Liver (tissue), 9 donors: Measurements from ENCODE around the gene GARIN5B. TPM values are rescaled to one million over a fixed set of nuclear protein-coding genes. Genes with fewer than 3 reads are reported as not detected.

ENCODE experiments used
- DNase-seq: peaks from one replicate; pipeline ENCODE4 v3.0.0-alpha.2; 2017; ENCODE audit warnings: low spot score
- H3K27ac ChIP-seq, 2 donors: one replicate each; pipeline ENCODE4 v1.7.0; 2013; ENCODE audit warnings: inconsistent platforms in 2 of 2, low read length in 2 of 2, control low read depth in 1 of 2, low read depth in 1 of 2, mild to moderate bottlenecking in 1 of 2
- H3K27me3 ChIP-seq, 4 donors: one replicate each; pipeline versions ENCODE4 v1.6.1 to v1.7.0; 2013; ENCODE audit warnings: low read length in 3 of 4, inconsistent platforms in 1 of 4, mild to moderate bottlenecking in 1 of 4, moderate library complexity in 1 of 4; ENCODE audit not compliant: control insufficient read depth in 4 of 4, insufficient read depth in 4 of 4
- H3K36me3 ChIP-seq, 4 donors: one replicate each; pipeline versions ENCODE4 v1.6.1 to v1.7.0; 2013; ENCODE audit warnings: low read length in 3 of 4, mild to moderate bottlenecking in 3 of 4, low read depth in 1 of 4, moderate library complexity in 1 of 4; ENCODE audit not compliant: control insufficient read depth in 4 of 4, insufficient read depth in 3 of 4
- H3K4me1 ChIP-seq, 4 donors: one replicate each; pipeline versions ENCODE4 v1.6.1 to v1.7.0; 2013; ENCODE audit warnings: low read length in 3 of 4, mild to moderate bottlenecking in 3 of 4, moderate library complexity in 1 of 4; ENCODE audit not compliant: control insufficient read depth in 4 of 4, insufficient read depth in 4 of 4
- H3K4me3 ChIP-seq, 3 donors: one replicate each; pipeline versions ENCODE4 v1.6.1 to v1.7.0; 2013; ENCODE audit warnings: low read length in 3 of 3, control low read depth in 1 of 3, low read depth in 1 of 3, mild to moderate bottlenecking in 1 of 3
- H3K9ac ChIP-seq, 2 donors: one replicate each; pipeline ENCODE4 v1.7.0; 2013; ENCODE audit warnings: low read length in 2 of 2, mild to moderate bottlenecking in 2 of 2, moderate library complexity in 2 of 2, control low read depth in 1 of 2, low read depth in 1 of 2
- H3K9me3 ChIP-seq, 4 donors: one replicate each; pipeline versions ENCODE4 v1.6.1 to v1.7.0; 2013; ENCODE audit warnings: low read length in 3 of 4; ENCODE audit not compliant: control insufficient read depth in 4 of 4
- EGR1 ChIP-seq, 2 donors: IDR thresholded peaks; 2 replicates each; pipeline ENCODE4 v1.6.1; 2016 to 2018; ENCODE audit warnings: antibody characterized with exemption in 2 of 2, low read depth in 2 of 2
- FOXA1 ChIP-seq: IDR thresholded peaks from 2 replicates; pipeline ENCODE4 v1.6.1; 2016; ENCODE audit warnings: antibody characterized with exemption
- FOXA2 ChIP-seq: IDR thresholded peaks from 2 replicates; pipeline ENCODE4 v1.6.1; 2016; ENCODE audit warnings: antibody characterized with exemption
- GABPA ChIP-seq, 2 donors: IDR thresholded peaks in 1 of 2; conservative IDR thresholded peaks in 1 of 2; 2 replicates each; pipeline ENCODE4 v1.6.1; 2016; ENCODE audit warnings: antibody characterized with exemption in 2 of 2, mild to moderate bottlenecking in 1 of 2, moderate library complexity in 1 of 2
- HNF4A ChIP-seq, 2 donors: conservative IDR thresholded peaks; 2 replicates each; pipeline ENCODE4 v1.6.1; 2016; ENCODE audit warnings: antibody characterized with exemption in 2 of 2, mild to moderate bottlenecking in 2 of 2
- HNF4G ChIP-seq: IDR thresholded peaks from 2 replicates; pipeline ENCODE4 v1.6.1; 2016; ENCODE audit warnings: antibody characterized with exemption
- JUND ChIP-seq, 2 donors: IDR thresholded peaks; 2 replicates each; pipeline ENCODE4 v1.6.1; 2016; ENCODE audit warnings: antibody characterized with exemption in 2 of 2
- NR2F2 ChIP-seq: IDR thresholded peaks from 2 replicates; pipeline ENCODE4 v1.6.1; 2016; ENCODE audit warnings: antibody characterized with exemption
- RAD21 ChIP-seq, 2 donors: IDR thresholded peaks; 2 replicates each; pipeline ENCODE4 v1.6.1; 2016; ENCODE audit warnings: antibody characterized with exemption in 2 of 2, mild to moderate bottlenecking in 2 of 2
- REST ChIP-seq: IDR thresholded peaks from 2 replicates; pipeline ENCODE4 v1.6.1; 2016; ENCODE audit warnings: antibody characterized with exemption, mild to moderate bottlenecking
- RXRA ChIP-seq, 2 donors: IDR thresholded peaks; 2 replicates each; pipeline ENCODE4 v1.6.1; 2017 to 2018; ENCODE audit warnings: antibody characterized with exemption in 2 of 2, mild to moderate bottlenecking in 1 of 2
- SP1 ChIP-seq: IDR thresholded peaks from 2 replicates; pipeline ENCODE4 v1.6.1; 2018; ENCODE audit warnings: antibody characterized with exemption, mild to moderate bottlenecking
- TAF1 ChIP-seq: conservative IDR thresholded peaks from 2 replicates; pipeline ENCODE4 v1.6.1; 2016; ENCODE audit warnings: antibody characterized with exemption, mild to moderate bottlenecking
- YY1 ChIP-seq: IDR thresholded peaks from 2 replicates; pipeline ENCODE4 v1.6.1; 2016; ENCODE audit warnings: antibody characterized with exemption, mild to moderate bottlenecking
- WGBS: extraction: QIAGEN DNeasy Blood & Tissue Kit; methylation state at CpG from one replicate; pipeline ENCODE4 v1.1.7; 2013; 5-methylcytosine and 5-hydroxymethylcytosine counted together
- polyA plus RNA-seq, 2 donors: library from polyadenylated mRNA; stranded (reverse) in 1 of 2; unstranded in 1 of 2; fragments of 200-250 nt in 1 of 2; fragments of >200 nt in 1 of 2; fragmentation: Nextera tagmentation in 1 of 2; extraction: Ambion mirVana in 1 of 2; gene quantifications; one replicate each; pipeline versions ENCODE4 v1.2.1 to v1.2.3, GENCODE V29; 2013 to 2015
- total RNA-seq, 2 donors: library from RNA; depleted of rRNA; stranded (reverse); fragments of >200 nt; gene quantifications; one replicate each; pipeline ENCODE4 v1.2.3, GENCODE V29; 2014
- TF ChIP-seq, protein P1 (sequence below): IDR thresholded peaks from 2 replicates; pipeline ENCODE4 v1.6.1; 2016; ENCODE audit warnings: antibody characterized with exemption
- TF ChIP-seq, protein P2 (sequence below): IDR thresholded peaks from 2 replicates; pipeline ENCODE4 v1.6.1; 2016; ENCODE audit warnings: antibody characterized with exemption
- TF ChIP-seq, protein P3 (sequence below): IDR thresholded peaks from 2 replicates; pipeline ENCODE4 v1.6.1; 2016; ENCODE audit warnings: antibody characterized with exemption
- donor health status: healthy.
- donor health status: healthy.
- donor health status: healthy.
- donor health status: healthy.
- donor health status: healthy.

The GARIN5B gene
- total and polyA plus RNA-seq, 4 donors, result not detected

GRCh38 chr19:55387736-55388497 lies 24.9 kb upstream of the GARIN5B start:
- no peaks in the 10 kb centered on the region for H3K27me3 ChIP-seq
- no peaks in the 10 kb centered on the region for H3K9me3 ChIP-seq
- TF ChIP-seq RXRA (IDR thresholded peaks at IDR 0.05), result no peak
- TF ChIP-seq, protein P1, sequence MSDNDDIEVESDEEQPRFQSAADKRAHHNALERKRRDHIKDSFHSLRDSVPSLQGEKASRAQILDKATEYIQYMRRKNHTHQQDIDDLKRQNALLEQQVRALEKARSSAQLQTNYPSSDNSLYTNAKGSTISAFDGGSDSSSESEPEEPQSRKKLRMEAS, result no peak
- TF ChIP-seq, protein P2, sequence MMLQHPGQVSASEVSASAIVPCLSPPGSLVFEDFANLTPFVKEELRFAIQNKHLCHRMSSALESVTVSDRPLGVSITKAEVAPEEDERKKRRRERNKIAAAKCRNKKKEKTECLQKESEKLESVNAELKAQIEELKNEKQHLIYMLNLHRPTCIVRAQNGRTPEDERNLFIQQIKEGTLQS, result no peak
- TF ChIP-seq YY1, result no peak
- TF ChIP-seq, protein P3, sequence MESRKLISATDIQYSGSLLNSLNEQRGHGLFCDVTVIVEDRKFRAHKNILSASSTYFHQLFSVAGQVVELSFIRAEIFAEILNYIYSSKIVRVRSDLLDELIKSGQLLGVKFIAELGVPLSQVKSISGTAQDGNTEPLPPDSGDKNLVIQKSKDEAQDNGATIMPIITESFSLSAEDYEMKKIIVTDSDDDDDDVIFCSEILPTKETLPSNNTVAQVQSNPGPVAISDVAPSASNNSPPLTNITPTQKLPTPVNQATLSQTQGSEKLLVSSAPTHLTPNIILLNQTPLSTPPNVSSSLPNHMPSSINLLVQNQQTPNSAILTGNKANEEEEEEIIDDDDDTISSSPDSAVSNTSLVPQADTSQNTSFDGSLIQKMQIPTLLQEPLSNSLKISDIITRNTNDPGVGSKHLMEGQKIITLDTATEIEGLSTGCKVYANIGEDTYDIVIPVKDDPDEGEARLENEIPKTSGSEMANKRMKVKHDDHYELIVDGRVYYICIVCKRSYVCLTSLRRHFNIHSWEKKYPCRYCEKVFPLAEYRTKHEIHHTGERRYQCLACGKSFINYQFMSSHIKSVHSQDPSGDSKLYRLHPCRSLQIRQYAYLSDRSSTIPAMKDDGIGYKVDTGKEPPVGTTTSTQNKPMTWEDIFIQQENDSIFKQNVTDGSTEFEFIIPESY, result no peak
- no peak for TF ChIP-seq REST
- TF ChIP-seq SP1, result no peak
- TF ChIP-seq HNF4G, result no peak
- TF ChIP-seq EGR1 (IDR thresholded peaks at IDR 0.05; ENCODE audit: low read depth in 2 of 2), result no peak
- TF ChIP-seq FOXA2, result no peak
- no peak for TF ChIP-seq HNF4A (conservative IDR thresholded peaks at IDR 0.05)
- no peak for TF ChIP-seq TAF1
- TF ChIP-seq GABPA (IDR thresholded peaks at IDR 0.05 in 1 of 2, conservative IDR thresholded peaks at IDR 0.05 in 1 of 2), result no peak
- no peak for TF ChIP-seq FOXA1
- no peak for TF ChIP-seq RAD21 (IDR thresholded peaks at IDR 0.05)
- no peak for TF ChIP-seq JUND (IDR thresholded peaks at IDR 0.05)
- no peak for TF ChIP-seq NR2F2
- no peak for DNase-seq
- no peak overlapping the region for H3K27ac ChIP-seq
- H3K9ac ChIP-seq, result no peak overlapping the region
- H3K4me3 ChIP-seq, result peak overlapping the region in 1 of 3 donors; percentile 58
- 91% methylated on average over 24 of the region's 24 CpGs for WGBS
- H3K36me3 ChIP-seq, result peaks cover 10 to 30% (median 18%) of the 10 kb centered on the region in 4 donors
- H3K4me1 ChIP-seq, result peaks cover 16 to 39% (median 30%) of the 10 kb centered on the region in 4 donors

- DNase-seq, result no peak
- Histone ChIP-seq H3K36me3 (peaks cover 10 to 30% (median 18%) of the 10 kb centered on the region in 4 donors), H3K4me3 (peak overlapping the region; percentile 58 to 94 (median 92)), H3K27ac (peak overlapping the region; percentile 49 to 73), H3K9ac (peak overlapping the region; percentile 72 to 73), H3K9me3 (no peaks in the 10 kb centered on the region), H3K4me1 (peaks cover 16 to 39% (median 30%) of the 10 kb centered on the region in 4 donors), H3K27me3 (no peaks in the 10 kb centered on the region)
- no peak for TF ChIP-seq JUND (IDR thresholded peaks at IDR 0.05)
- TF ChIP-seq NR2F2, result peak; percentile 49
- no peak for TF ChIP-seq REST
- WGBS, result 15% methylated on average over 33 of the region's 33 CpGs
These were observed 23.5 kb upstream of the GARIN5B start for GRCh38 chr19:55386493-55386971.
